HG03460 (cell line): ENCODE results near the gene ILF2.
"Not testable (repeated sequence)": the region's sequence is repeated elsewhere in the genome, so short reads cannot be mapped to it uniquely, and the experiment has no call there.

ENCODE experiments used
- ATAC-seq: cut with Tn5 transposase; IDR thresholded peaks from one replicate; pipeline ENCODE4 v1.9.1; 2021; ENCODE audit not compliant: unreplicated experiment

The ILF2 gene

DNA sequence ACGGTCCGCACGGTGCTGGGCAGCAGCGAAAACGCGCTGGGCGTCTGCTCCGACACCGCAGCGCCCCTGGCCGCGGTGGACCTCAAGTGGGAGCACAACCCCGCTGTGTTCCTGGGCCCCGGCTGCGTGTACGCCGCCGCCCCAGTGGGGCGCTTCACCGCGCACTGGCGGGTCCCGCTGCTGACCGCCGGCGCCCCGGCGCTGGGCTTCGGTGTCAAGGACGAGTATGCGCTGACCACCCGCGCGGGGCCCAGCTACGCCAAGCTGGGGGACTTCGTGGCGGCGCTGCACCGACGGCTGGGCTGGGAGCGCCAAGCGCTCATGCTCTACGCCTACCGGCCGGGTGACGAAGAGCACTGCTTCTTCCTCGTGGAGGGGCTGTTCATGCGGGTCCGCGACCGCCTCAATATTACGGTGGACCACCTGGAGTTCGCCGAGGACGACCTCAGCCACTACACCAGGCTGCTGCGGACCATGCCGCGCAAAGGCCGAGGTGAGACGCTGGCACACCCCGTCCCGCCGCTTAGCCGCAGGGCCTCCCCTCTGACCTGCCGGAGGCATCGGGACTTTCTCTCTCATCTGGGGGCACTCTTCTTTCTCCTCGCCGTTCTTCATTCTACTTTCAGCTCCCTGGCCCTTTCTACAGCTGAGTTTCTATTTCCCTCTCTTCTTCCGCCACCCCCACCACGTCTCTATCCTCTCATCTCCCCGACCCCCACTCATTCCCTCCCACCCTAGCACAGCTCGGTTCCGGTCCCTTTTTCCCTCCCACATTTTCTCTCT, 8.7 kb upstream of the ILF2 start:
- ATAC-seq = no peak

- no peak for ATAC-seq
These were observed 7.9 kb upstream of the ILF2 start, which contains the start of gene NPR1 for GRCh38 chr1:153678519-153679336. NPR1 (plus strand) TSS chr1:153678688; CDS start chr1:153679109, 421 bp downstream.

DNA sequence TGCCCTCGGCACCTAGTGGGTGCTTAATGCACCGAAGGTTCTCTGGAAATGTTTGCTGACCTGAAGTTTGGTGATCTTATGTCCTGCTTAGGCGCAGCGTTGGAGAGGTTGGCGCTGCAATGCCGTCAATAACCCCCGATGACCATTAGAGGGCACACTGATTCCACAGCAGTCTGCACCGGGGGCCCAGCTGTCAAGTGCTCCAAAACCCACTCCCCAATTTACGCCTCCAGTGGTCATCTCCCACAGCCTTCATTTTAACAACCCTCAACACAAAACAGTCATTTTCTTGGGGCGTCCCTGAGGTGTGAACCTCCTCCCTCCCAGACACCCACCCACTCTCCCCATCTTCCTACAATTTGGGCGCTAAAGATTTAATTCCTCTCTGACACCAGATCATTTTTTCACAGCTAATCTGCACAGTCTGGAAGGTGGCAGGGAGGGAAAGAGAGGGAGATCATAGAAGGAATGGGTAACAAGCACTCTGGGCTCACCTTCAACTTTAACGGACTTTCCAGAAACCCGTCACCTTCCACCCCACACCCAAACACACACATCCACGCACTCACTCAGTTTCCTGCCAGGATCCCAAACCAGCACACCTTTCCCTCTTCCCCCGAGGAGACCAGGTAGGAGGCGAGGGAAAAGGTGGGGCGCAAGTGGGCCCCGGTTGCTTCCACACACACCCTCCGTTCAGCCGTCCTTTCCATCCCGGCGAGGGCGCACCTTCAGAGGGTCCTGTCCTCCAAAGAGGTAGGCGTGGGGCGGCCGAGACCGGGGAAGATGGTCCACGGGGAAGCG, 7.1 kb upstream of the ILF2 start:
- ATAC-seq = no peak

DNA sequence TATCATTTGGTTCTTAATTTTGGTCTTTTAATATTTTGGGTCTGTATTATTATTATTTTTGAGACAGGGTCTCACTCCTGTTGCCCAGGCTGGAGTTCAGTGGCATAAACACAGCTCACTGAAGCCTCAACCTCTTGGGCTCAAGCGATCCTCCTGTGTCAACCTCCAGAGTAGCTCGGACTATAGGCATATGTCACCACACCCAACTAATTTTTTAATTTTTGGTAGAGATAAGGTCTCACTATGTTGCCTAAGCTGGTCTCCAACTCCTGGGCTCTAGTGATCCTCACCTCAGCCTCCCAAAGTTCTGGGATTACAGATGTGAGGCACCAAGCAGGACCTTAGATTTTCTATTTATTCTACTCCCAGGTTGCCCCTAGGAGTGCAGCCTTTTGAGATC, 2.7 kb upstream of the ILF2 start:
- no peak for ATAC-seq

DNA sequence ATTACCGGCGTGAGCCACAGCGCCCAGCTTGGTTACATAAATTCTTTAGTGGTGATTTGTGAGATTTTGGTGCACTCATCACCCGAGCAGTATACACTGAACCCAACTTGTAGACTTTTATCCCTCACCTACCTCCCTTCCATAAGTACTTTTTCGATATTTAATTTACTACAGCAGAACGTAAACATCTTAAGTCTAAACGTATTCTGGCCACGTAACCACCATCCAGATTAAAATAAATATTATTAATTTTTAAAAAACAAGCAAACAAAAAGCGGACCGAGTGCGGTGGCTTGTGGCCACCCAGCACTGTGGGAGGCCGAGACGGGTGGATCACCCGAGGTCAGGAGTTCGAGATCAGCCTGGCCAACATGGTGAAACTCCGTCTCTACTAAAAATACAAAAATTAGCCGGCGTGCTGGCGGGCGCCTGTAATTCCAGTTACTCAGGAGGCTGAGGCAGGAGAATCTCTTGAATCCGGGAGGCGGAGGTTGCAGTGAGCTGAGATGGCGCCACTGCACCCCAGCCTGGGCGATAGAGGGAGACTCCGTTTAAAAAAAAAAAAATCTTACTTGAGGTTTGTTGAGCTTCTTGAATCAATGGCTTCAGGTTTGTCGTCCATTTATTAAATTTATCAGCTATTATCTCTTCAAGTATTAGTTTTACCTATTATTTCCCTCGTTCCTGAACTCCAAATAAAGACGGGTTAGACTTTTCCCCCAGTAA, 998 bp upstream of the ILF2 start:
- peak; percentile 15 for ATAC-seq

DNA sequence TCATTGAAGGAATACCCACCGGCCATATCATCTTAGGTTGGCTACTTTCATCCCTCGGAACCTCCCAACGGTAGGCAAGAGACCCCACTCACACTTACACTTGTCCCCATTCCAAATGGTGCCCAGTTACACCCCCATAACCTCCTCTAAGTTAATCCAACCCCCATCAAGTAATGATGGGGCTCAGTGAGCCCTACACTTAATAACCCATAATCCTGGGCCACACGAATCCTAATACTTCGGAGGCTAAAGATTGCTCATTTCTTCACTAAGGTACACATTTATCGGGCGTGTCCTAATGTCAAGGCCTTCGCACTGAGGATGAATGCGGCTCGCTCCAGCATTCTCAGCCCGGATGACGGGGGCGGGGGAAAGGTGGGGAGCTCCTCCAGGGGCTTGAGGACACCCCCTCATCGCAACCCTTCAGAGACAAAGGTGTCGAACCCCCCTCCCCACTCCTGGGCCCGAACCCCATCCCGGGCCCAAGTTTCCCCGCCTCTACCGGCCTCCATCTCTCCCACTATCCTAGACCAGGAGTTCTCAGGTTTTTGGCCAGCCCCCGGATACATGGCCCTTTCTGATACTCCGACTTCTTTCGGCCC, 435 bp downstream of the ILF2 start:
- no peak for ATAC-seq

DNA sequence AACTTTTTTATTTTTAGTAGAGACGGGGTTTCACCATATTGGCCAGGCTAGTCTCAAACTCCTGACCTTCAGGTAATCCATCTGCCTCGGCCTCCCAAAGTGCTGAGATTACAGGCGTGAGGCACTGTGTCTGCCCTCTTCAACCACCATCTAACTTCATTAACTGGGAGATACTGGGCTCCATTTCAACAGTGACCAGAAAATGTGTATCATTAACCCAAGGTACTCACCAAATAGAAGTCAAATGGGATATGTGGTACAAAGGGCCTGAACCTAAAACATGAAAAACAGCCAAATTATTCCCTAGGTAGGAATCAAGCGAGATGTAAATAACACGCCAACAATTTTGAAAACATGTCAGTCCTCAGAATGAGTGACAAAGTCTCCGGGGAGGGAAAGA, 1.2 kb downstream of the ILF2 start:
- no peak for ATAC-seq

DNA sequence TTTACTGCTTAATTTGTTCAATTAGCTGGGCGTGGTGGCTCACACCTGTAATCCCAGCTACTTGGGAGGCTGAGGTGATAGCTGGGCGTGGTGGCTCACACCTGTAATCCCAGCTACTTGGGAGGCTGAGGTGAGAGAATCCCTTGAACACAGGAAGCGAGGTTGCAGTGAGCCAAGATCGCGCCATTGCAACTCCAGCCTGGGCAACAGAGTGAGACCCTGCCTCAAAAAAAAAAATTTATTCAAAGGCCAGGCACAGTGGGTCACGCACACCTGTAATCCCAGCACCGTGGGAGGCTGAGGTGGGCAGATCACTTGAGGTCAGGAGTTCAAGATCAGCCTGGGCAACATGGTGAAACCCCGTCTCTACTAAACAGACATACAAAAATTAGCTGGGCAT, 2.1 kb downstream of the ILF2 start:
- not testable (repeated sequence) for ATAC-seq

- no peak for ATAC-seq
These were observed 3.4 kb downstream of the ILF2 start for GRCh38 chr1:153667439-153667838.

GRCh38 chr1:153663211-153663610, 7.6 kb downstream of the ILF2 start:
- ATAC-seq = no peak

GRCh38 chr1:153662269-153662668, 8.5 kb downstream of the ILF2 start:
- ATAC-seq = no peak

DNA sequence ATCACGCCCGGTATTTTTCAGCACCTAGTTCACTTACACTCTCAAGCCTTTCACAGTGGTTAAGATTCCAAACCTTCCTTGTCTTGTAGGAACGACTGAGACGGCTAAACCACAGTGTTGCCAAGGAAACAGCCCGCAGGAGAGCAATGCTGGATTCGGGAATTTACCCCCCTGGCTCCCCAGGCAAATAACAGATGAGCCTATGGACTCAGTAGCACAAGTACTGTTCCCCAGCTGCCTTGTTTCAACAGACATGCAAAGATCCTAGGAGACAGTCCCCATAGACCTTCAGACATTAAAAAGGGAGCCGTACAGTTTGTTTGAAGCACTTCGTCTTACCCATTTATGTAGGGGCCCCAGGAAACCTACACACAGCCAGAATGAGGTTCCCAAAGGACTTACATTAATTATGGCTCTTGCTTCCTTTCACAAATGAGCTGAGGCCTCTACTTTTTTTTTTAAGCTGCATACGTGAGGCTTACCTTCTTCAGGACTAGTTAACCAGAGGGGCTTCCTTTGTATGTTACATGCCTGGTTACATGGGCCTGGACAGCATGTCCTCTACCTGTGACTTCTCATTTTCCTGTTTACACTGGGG, 9.6 kb downstream of the ILF2 start:
- ATAC-seq = no peak

GRCh38 chr1:153659656-153660055, 11.1 kb downstream of the ILF2 start:
- ATAC-seq = no peak

- no peak for ATAC-seq
These were observed 11.6 kb downstream of the ILF2 start for GRCh38 chr1:153659175-153659534.

GRCh38 chr1:153658400-153659174, 12.2 kb downstream of the ILF2 start, which contains the start of gene SNAPIN:
SNAPIN (plus strand) TSS chr1:153658703; CDS start chr1:153658744, 41 bp downstream.
- ATAC-seq = peak; percentile 92

DNA sequence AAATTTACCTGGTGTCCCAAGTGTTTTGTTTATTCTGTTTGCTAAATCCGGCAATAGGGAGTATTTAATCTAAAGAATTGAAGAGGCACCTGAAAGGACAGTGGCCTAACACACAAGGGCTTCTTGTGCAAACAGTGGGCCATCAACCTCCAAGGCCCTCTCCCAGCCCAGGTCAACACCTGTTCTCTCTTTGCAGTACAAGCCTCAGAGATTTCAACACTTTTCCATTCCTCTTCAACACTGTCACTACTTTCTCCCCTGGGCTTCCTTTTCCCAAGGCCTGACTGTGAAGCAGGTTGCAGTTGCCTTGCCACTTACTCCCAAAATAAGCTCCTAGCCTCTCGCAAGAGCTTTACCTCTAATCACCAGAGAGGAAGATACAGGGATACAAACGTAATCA, 15.5 kb downstream of the ILF2 start:
- ATAC-seq = no peak

- no peak for ATAC-seq
These were observed 17.8 kb downstream of the ILF2 start for GRCh38 chr1:153652805-153653500.

DNA sequence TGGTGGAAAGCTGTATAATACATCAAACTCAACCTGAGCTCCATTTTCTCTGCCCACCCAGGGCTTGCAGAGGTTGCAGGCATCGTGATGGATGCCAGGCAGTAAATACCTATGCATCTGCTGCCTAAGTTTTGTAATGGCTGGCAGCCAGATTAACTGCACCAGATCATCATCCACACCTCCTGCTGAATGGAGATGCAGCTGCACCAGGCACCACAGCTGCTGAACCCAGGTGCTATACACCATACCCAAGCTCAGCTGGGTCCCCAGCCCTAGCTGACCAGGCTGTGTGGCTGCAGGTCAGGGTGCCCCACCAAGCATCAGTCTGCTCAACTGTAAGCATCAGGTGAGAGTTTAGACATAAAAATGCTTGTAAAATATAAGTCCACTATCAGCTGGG, 19.0 kb downstream of the ILF2 start:
- no peak for ATAC-seq

DNA sequence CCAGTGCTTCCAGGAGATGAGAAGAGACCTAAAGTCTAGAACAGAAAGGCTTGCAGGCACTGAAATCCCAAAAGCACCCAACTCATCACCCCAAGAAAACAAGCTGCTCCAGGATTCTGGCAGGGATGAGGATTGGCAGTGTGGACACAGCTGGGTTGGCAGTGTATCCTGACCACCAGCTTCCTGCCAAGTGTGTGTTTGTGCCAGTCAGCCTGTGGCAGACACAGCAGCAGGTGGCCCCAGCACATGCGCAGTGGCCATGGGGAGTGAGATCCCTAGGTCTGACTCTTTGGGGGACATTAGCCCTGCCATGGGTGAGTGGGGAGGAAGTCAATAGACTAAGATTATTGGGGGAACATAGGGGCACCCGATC, 20.9 kb downstream of the ILF2 start:
- ATAC-seq = no peak
